HTERT RPE-1 (cell line): ENCODE data around the gene BACH2.
"Not testable (repeated sequence)": the region's sequence is repeated elsewhere in the genome, so short reads cannot be mapped to it uniquely, and the experiment has no call there.

Source experiments
- in situ Hi-C: fragments of 300-500 bp; cut with MboI; formaldehyde crosslinking; loops from 4 replicates; pipeline ENCODE4 v1.14.3; 2020; ENCODE audit warnings: low sequenced_read_pairs

The BACH2 gene

GRCh38 chr6:90166155-90166924 is 130.3 kb downstream of the BACH2 start:
- in situ Hi-C loops: not testable (repeated sequence)

GRCh38 chr6:90162648-90163387 is 133.8 kb downstream of the BACH2 start:
- in situ Hi-C loops: no loop called here

DNA sequence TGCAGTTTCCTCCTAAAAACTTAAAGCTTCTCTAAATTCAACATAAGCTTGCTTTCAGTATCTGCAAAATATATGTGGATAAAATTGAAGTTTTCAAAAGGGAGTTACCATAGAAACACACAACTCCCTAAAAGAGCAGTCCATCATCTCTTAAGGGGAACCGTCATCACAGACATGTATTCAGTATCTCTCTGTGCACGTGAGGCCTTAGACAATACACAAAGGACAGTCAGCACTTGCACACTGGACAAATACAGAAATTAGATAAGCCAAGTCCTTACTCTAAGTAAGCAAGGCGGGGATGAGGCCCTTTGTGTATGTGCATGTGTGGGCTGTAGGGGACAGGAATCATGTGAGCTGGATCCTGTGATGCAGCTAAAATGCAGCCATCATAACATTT is 136.6 kb downstream of the BACH2 start:
- in situ Hi-C loops: no loop called here

- in situ Hi-C loops: no loop called here
These were observed 137.2 kb downstream of the BACH2 start for GRCh38 chr6:90159452-90159851.

DNA sequence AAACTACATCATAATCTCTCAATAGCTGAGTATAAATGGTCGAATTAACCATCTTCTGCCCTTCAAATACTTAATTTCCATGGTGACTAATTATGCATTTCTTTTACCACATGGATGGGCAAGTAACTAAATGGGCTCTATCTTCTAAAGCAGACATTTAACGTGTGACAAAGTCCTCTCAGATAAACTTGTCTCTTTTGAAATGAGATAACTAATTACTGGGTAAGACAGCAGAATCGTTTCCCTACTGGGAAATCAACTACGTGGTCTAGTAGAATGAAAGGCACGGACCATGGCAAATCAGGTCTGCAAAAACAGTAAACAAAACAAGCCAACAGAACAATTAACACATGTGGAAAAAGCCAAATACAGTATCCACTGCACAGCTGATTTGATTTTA is 137.7 kb downstream of the BACH2 start:
- in situ Hi-C loops: no loop called here

DNA sequence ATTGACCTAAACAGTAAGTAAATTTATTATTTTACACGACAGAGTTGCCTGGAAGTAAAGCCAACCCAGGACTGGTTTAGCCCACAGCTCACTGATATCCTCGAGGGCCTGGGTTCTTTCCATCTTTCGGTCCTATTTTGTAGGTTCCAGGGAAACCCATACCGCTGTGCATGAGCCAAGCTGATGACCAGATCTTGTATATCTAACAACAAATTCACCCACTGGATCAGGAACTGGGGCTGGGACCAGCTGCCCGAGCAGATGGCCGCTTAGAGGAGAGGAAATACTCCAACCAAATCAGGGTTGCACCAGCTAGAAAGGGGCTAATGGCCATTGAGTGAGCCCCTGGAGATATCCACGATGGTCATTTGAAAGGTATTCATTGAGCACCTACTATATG is 139.2 kb downstream of the BACH2 start:
- in situ Hi-C loops: no loop called here

GRCh38 chr6:90156861-90157260 is 139.8 kb downstream of the BACH2 start:
- in situ Hi-C loops: no loop called here

GRCh38 chr6:90154755-90155470 is 141.7 kb downstream of the BACH2 start:
- in situ Hi-C loops: no loop called here

GRCh38 chr6:90151576-90152422 is 144.8 kb downstream of the BACH2 start:
- in situ Hi-C loops: no loop called here

DNA sequence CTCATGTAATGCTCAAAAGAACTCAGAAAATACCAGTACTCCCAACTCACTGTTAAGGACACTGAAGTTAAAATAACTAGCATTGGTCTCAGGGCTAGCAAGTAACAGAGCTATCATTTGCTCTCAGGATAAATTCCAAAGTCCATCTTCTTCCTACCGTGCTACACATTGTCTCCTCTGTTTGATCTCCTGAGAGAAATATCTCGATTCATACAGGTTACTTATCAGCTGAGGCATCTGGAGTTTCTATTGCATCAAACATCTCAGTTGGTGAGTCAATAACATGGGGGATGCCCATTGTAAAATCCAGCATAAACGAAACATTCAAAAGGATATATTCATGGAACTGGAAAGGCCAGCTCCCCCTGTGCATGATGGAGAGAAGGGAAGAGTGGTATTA is 147.4 kb downstream of the BACH2 start:
- in situ Hi-C loops: no loop called here

DNA sequence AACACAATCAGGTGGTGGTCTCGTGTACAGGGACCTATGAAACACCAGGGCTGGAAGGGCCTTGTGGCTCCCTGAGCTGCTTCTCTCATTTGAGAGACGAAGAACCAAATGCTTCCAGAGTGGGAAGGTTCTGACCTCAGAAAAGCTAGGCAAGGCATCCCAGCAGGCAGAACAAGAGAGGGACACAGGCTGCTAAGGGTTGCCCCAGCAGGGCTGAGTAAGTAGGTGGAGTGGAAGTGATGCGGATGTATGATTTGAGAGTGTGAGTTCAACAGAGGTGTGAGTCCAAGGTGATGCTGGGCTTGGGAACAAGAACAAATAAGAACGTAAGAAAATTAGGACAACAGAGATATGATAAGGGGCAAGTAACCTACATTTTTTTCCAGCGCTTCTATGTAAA is 147.8 kb downstream of the BACH2 start:
- in situ Hi-C loops: no loop called here

- in situ Hi-C loops: no loop called here
These were observed 149.6 kb downstream of the BACH2 start for GRCh38 chr6:90146921-90147649.

GRCh38 chr6:90146024-90146423 is 150.6 kb downstream of the BACH2 start:
- in situ Hi-C loops: no loop called here

DNA sequence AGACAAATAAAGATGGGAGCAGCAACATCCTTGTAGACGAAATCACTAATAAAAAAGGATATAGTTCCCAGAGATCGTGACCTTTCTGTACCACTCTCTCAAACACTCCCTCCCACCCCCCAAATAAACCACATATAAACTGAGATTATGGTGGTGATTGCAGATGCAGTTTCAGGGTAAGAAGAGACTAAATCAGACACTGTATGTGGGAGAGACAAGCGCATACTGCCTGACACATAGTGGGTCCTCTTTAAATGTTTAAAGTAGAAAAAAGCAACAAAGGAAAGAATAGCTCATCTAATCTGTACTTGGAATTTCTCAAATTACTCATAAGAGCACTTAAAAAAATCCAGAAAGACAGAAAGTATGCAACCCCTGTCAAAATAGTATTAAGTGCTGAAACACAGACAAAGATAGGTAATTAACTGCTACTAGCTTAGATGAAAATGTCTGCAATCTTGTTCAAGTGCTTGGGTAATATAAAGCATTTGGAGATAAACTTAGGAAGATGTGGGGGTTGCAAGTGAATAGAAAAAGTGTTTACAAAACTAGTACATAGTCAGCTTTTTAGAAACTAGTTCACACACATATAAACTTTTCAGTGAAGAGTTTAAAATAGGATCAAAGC is 151.6 kb downstream of the BACH2 start:
- in situ Hi-C loops: no loop called here

DNA sequence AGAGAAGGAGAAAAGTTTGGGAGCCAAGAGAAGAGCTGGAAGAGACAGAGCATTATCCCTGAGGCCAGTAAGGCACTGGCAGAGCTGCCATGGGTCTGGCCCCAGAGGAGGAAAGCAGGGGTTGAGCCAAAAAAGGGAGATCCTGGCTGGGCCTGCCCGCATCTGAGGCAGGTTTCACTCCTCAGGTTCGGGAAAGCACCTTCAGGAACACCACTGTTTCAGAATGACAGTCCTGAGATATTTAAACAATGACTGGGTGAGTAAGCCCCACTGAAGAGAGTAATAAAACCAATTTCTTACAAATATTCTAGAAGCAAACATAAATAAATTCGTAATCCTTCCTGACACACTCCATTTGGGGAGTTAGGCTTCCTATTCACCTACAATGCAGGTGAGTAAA is 152.2 kb downstream of the BACH2 start:
- in situ Hi-C loops: no loop called here

GRCh38 chr6:90140683-90141082 is 156.0 kb downstream of the BACH2 start:
- in situ Hi-C loops: no loop called here

- in situ Hi-C loops: no loop called here
These were observed 157.3 kb downstream of the BACH2 start for GRCh38 chr6:90139272-90139817.

GRCh38 chr6:90136837-90137568 is 159.6 kb downstream of the BACH2 start:
- in situ Hi-C loops: no loop called here

DNA sequence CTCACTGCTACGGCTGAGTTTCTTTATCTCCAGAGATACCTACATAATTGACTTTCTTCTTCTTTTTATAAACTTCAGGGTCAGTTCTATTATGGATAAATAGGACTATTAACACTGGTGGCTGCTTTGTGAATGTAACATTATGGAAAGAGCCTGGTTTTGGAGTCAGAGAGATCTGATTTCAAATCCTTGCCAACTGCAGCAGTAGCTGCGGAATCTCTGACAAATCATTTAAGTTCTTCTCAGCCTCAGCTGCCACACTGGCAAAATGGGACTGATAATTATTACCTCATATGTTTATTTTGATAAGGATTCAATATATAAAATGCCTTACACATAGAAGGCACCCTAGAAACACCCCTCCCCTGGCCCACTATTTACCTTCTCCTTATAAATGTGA is 160.5 kb downstream of the BACH2 start:
- in situ Hi-C loops: no loop called here
